ENCODE data around the gene LMF1.
"Not testable (repeated sequence)": the region's sequence is repeated elsewhere in the genome, so short reads cannot be mapped to it uniquely, and the experiment has no call there.

The LMF1 gene

GRCh38 chr16:866252-866896 is 104.4 kb downstream of the LMF1 start:
- DNase-seq (ENCODE audit: low spot score), result no peak

GRCh38 chr16:865026-865425 is 105.8 kb downstream of the LMF1 start:
- DNase-seq (ENCODE audit: low spot score), result no peak

DNA sequence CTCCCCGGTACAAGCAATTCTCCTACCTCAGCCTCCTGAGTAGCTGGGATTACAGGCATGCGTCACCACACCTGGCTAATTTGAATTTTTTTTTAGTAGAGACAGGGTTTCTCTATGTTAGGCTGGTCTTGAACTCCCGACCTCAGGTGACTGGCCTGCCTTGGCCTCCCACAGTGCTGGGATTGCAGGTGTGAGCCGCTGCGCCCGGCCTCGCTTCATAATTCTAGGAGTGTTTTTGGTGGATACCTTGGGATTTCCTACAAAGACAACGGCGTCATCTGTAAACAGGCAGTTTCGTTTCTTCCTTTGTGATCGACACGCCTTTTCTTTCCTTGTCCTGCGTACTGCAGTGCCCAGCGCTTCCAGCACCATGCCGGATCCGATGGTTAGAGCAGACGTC is 109.3 kb downstream of the LMF1 start:
- no peak for DNase-seq (ENCODE audit: low spot score)

DNA sequence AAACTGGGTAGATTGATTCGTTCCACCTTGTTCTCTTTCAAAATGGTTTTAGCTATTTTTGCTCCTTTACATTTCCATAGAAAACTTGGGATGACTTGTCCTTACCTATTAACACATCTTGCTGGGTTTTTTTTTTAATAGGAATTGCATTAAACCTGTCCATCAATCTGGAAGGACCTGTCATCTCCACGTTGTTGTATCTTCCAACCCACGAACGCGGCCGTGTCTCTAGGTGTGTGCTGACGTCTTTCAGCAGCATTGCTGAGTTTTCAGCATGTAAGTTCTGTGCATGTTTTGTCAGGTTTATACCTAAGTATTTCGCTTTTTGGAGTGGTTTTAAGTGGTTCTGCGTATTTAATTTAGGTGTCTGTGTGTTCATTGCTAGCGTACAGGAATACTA is 109.9 kb downstream of the LMF1 start:
- DNase-seq (ENCODE audit: low spot score), result no peak

DNA sequence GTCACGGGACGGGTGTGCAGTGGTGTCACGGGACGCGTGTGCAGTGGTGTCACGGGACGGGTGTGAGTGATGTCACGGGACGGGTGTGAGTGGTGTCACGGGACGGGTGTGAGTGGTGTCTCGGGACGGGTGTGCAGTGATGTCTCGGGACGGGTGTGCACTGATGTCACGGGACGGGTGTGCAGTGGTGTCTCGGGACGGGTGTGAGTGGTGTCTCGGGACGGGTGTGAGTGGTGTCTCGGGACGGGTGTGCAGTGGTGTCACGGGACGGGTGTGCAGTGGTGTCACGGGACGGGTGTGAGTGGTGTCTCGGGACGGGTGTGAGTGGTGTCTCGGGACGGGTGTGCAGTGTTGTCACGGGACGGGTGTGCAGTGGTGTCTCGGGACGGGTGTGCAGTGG is 111.8 kb downstream of the LMF1 start:
- not testable (repeated sequence) for DNase-seq (ENCODE audit: low spot score)

DNA sequence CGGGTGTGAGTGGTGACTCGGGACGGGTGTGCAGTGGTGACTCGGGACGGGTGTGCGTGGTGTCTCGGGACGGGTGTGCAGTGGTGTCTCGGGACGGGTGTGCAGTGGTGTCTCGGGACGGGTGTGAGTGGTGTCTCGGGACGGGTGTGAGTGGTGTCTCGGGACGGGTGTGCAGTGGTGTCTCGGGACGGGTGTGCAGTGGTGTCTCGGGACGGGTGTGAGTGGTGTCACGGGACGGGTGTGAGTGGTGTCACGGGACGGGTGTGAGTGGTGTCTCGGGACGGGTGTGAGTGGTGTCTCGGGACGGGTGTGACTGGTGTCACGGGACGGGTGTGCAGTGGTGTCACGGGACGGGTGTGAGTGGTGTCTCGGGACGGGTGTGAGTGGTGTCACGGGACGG is 112.3 kb downstream of the LMF1 start:
- DNase-seq (ENCODE audit: low spot score), result not testable (repeated sequence)

- no peak for DNase-seq (ENCODE audit: low spot score)
Measured at GRCh38 chr16:856811-857210, 114.0 kb downstream of the LMF1 start.

GRCh38 chr16:856101-856500 is 114.7 kb downstream of the LMF1 start:
- DNase-seq (ENCODE audit: low spot score), result no peak

- no peak for DNase-seq (ENCODE audit: low spot score)
Measured at GRCh38 chr16:855471-855870, 115.3 kb downstream of the LMF1 start.

DNA sequence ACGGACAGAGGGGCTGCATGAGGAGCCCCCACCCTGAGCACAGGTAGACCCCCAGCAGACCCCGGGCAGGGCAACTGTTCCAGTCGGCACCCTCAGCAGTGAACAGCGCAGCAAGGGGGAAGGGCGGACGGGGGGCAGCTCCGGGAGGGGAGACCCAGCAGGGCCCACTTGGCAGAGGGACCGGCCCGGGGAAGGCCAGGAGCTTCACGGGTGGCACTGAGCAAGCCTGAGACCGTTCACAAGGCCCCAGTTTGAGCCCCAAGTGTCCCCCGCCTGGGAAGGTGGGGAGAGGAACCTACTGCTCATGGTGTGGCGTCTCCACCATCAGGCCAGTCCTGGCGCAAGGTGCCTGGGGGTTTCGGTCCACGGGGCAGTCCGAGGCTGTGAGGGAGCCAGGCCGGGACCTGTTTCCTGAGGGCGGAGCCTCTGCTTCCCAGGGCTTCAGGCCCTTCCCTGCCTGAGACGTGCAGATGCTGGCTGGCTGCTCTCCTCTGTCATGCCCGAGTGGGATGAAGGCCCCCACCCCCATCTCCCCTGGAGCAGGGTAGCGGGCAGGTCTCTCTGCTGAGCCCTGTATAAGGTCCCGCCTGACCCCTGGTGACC is 115.9 kb downstream of the LMF1 start:
- DNase-seq (ENCODE audit: low spot score), result no peak

- DNase-seq (ENCODE audit: low spot score), result no peak
Measured at GRCh38 chr16:853981-854807, 116.6 kb downstream of the LMF1 start.

DNA sequence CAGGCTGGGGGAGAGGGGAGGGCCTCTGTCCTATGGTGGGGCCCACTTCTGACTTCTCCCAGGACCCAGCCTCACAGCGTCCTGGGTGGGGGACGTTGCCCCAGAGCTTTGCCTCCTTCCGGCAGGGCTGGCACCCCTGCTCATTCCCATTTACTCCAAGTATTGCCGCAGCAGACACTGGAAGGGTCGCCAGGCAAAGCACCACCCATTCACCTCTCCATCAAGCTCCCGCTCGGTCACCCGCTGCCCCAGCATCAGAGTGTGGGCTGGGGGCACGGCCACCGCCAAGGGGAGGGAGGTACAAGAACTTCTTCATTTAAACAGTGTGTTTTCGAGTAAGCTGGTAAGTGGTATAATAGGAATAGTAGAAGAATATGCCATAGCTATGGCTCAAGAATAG is 117.5 kb downstream of the LMF1 start:
- DNase-seq (ENCODE audit: low spot score), result no peak

DNA sequence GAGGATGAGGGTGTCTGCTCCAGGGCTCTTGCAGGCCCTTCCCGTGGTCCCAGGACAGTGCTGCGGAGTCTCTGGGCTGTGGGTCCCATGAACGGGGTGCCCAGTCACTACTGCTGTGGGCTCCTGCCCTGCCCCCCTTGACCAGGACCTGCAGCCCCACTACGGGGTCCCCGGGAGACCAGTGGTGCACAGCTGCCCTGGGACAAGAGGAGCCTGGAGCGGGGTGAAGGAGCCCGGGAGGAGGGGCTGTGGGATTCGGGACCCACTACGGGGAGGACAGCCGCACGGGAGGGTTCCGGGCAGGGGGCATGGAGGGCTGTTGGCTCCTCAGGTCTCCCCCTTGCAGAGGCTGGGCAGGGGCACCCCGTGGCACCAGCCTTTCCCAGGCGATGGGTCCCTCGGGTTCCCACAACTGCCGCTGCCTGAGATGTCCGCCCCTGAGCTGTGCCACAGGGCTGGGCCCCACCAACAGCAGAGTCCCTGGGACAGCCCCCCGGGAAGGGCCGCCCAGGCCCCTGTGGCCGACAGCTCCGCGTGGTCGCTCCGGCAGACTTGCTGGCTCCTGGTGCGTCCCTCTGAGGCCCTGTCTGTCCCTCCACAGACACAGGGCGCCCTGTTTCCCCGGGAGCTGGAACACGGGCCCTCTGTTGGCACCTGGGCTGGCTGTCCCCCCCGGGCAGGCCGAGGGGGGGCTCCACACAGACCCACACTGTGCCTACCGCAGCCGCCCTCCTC is 118.2 kb downstream of the LMF1 start:
- no peak for DNase-seq (ENCODE audit: low spot score)

DNA sequence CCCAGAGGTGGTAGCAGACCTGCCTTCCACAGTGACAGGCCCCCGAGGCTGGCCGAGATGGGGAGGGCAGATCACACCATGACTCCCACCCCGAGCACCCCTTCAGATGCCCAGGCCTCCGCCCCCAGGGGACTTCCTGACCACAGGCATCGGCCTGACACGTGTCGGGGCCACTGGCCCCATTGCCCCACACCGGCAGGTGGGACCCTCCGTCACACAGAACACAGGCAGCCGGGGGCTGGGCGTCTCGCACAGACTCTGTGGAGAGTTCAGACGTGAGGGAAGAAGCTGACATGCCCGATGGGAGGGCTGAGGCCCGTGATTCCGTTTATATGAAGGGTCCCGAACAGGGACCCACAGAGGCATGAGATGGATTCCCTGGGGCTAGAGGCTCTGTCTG is 118.9 kb downstream of the LMF1 start:
- DNase-seq (ENCODE audit: low spot score), result no peak

GRCh38 chr16:851209-851810 is 119.5 kb downstream of the LMF1 start:
- no peak for DNase-seq (ENCODE audit: low spot score)

DNA sequence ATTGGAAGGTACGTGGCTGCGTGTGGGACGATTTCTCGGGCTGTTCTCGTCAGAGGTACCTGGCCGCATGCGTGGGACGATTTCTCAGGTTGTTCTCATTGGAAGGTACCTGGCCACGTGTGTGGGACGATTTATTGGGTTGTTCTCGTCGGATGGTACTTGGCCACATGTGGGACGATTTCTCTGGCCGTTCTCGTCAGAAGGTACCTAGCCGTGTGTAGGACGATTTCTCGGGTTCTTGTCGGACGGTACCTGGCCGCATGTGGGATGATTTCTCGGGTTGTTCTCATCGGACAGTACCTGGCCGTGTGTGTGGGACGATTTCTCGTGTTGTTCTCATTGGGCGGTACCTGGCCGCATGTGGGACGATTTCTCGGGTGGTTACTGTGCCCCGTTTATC is 120.1 kb downstream of the LMF1 start:
- no peak for DNase-seq (ENCODE audit: low spot score)

- no peak for DNase-seq (ENCODE audit: low spot score)
Measured at GRCh38 chr16:848510-849253, 122.1 kb downstream of the LMF1 start.

DNA sequence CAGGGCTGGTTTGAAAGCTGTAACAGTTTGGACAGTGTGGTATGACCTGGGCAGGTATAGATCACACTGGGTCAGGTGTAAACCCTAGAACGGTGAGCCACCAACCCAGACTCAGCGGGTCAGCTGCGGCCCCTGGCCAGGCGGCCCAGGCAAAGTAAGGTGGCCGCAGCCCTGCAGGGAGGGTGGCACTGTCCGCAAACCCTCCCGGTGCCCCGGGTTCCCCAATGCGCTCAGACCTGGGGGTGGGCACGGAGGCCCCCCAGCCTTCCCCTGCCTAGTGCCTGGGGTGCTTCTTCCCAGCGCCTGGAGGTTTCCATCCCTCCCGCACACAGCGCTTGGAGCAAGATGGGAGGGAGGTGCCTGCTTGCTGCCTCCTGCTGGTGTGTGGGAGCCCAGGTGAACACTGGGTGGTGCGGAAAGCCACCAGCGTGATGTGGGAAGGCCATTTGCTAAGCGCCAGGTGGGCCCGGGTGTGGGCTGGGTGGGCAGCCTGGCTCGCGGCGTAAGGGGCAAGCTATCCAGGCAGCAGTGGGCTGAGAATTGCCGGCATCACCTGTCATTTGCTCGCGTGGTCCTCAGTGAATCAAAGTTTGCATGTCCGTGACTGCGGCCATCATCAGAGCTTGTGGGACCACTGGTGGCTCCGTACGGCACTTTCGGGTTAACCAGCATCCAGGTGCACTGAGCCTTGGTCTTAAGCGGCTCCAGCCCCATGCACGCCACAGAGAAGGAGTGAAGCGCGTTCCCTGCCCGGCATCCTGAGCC is 122.9 kb downstream of the LMF1 start:
- no peak for DNase-seq (ENCODE audit: low spot score)

- no peak for DNase-seq (ENCODE audit: low spot score)
Measured at GRCh38 chr16:847151-847550, 123.6 kb downstream of the LMF1 start.

DNA sequence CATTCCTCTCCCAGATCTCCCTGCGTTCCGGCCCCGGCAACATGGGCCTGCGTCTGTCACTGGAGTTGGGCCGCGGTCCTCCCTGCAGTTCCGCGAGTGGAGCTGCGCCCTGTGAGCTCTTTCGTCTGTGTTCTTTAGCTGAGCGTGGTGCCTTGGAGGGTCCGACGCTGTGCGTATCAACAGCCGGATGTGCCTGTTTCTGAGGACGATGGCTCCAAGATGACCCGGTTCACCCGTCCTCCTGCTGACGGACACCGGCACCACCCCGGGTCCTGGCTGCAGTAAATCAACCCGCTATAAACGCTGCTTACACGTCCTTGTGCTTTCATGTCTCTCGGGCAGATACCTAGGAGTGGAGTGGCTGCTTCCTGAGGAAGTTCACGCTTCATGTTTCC is 125.4 kb downstream of the LMF1 start:
- DNase-seq (ENCODE audit: low spot score), result no peak

Measured in CD4-positive, alpha-beta T cell treated with Interleukin-2 at 100 ng/mL for 4 hours (primary cell).